HK-2 (cell line): Measurements from ENCODE around the gene CLN3.
"Not testable (repeated sequence)": the region's sequence is repeated elsewhere in the genome, so short reads cannot be mapped to it uniquely, and the experiment has no call there.

Experiments used
- DNase-seq: peaks from one replicate; pipeline ENCODE4 v3.0.0-alpha.2; 2018; ENCODE audit not compliant: unreplicated experiment

CLN3 gene

DNA sequence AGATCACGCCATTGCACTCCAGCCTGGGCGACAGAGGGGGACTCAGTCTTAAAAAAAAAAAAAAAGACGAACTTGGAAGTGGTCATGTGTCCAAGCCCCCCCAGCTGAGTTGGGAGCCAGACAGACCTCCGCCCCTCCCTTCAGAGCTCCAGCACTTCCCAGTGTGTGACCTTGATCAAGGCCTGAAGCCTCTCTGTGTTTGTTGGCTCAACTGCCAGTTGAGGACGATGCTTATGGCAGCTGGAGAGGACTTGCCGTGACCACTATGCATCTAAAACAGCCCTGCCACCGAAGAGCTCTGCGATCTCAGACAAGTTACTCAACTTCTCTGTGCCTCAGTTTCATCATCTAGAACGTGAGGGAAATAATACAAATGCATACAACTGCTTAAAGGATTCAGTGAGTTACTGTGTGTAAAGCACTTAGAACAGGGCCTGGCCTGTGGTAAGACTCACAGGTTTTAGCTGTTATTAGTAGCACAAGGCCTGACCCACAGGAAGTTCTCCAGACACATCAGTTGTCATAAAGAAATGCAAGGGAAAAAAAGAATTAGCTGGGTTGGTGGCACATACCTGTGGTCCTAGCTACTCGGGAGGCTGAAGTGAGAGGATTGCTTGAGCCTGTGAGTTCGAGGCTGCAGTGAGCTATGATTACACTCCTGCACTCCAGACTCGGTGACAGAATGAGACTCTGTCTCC lies 21.8 kb upstream of the CLN3 start:
- no peak for DNase-seq

DNA sequence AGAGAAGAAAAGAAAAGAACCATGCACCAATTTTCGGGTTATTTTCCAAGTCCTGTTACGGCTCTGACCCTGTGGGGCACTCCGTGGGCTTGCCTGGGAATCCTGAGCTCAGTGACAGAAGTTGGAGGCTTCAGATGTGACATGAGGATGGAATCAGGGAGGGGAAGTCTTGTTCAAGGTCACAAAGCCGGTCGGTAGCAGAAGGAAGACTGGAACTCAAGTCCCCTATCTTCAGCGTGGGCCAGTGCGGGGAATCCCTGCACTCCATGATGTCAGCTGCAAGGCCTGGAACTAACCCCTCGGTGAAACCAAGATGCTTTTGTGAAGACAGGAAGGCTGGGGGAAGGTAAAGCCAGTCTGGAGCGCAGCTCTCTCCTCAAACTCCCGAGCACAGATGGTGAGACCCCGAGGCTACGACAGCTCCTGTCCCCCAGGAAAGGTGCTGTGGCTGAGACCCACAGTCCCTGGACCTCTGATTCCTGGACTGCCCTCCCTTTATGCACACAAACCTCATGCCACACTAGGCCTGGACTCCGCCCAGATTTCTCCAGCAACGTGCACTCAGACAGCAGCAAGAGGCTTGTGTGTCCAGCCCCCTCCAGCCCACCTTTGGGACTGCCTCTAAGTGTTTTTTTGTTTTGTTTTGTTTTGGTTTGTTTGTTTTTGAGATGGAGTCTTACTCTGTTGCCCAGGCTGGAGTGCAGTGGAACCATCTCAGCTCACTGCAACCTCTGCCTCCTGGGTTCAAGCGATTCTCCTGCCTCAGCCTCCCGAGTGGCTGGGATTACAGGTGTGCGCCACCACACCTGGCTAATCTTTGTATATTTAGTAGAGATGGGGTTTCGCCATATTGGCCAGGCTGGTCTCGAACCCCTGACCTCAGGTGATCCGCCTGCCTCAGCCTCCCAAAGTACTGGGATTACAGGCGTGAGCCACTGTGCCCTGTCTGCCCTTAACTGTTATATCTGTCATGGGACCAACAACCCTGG lies 20.2 kb upstream of the CLN3 start:
- DNase-seq, result no peak

DNA sequence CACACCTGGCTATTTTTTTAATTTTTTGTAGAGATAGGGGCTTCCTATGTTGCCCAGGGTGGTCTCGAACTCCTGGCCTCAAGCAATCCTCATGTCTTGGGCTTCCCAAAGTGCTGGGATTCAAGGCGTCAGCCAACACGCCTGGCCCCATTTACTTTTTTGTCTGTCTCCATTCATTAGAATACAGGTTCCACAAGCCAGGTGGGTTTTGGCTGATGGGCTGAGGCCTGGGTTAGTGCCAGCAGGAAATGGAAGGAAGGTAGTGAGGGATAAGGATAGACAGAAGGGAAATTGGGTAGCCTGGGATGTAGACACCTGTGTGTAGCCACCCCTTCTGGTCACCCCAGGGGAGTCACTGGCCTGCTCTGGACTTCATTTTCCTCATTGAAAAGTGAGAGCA lies 19.2 kb upstream of the CLN3 start:
- DNase-seq, result no peak

DNA sequence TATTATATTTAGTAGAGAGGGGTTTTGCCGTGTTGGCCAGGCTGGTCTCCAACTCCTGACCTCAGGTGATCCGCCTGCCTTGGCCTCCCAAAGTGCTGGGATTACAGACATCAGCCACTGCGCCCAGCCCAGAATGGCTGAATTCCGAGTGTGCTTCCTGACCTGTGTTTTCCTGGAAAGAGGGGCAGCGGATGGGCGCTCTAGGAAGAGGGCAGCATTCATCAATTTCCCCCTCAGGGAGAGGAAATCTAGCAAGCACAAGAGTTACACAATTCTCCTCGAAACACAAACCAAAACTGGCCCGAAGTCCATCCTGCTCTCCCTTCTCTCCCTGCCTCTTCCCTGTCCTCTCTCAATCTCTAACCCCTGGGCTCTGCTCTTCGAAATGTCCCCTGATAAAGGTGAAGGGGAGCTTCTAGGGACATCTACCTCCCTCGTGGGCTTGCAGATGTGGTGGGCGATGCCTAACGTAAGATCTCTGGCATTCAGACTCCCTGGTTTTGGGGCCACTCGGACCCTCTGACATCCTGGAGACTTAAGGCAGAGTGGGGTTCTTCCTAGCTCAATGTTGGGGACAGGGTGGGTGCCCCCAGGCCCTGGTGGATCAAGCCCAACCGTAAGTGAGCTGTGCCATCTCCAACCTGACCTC lies 13.7 kb upstream of the CLN3 start:
- no peak for DNase-seq

DNA sequence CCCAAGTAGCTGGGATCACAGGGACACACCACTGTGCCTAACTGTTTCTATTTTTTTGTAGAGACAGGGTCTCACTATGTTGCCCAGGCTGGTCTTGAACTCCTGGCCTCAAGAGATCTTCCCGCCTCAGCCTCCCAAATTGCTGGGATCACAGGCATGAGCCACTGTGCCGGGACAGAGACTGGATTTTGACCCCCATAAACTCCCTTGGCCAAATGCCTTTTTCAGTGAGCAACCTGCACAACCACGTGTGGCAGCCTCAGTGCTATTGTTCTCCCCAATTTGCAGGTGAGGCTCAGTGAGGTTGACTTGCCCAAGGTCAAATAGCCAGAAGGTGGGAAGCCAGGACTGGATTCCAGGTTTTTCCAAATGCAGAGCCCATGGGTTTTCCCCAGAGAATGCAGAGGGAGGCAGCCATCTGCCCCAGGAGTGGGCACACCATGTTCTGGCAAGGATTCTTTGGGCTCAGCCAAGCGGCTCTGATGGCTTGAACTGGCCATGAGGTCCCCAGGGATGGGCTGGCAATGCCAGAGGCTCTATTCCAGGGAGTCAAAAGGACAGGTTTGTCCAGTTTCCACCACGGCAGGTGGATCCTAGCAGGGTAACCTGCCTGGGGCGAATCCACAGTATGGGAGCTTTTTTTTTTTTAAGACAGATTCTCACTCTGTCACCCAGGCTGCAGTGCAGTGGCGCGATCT lies 13.0 kb upstream of the CLN3 start:
- DNase-seq, result no peak

DNA sequence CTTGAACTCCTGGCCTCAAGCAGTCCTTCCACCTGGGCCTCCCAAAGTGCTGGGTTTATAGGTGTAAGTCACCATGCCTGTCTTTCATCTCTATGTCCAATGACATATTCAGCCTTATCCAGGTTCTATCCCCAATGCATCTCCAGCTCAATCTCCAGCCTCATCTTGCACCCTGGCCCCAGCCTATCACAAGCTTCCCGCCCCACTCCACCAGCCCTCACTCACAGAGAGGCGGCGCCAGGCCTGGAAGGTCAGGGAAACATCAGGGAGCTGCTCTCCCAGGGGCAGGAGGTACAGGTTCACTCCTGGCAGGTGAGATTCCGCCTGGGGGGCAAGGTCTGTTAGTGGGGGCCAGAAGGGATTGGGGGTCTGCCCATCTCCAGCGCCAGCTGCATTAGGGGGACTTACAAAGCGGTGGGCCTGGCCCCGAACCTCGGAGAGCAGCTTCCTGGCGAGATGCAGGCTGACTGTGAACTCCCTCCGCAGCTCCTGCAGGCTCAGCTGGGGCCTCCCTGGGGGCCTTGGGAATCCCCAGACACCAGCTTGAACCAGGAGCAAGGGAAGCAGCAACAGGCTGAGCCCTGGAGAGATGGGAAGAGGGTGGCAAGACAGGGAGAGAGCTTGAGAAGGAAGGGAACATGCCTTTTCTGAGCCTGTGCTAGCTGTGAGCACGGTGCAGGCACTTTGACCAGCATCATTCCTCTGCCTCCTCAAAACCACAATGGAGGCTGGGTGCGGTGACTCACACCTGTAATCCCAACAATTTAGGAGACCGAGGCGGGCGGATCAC lies 11.8 kb upstream of the CLN3 start:
- DNase-seq, result no peak

DNA sequence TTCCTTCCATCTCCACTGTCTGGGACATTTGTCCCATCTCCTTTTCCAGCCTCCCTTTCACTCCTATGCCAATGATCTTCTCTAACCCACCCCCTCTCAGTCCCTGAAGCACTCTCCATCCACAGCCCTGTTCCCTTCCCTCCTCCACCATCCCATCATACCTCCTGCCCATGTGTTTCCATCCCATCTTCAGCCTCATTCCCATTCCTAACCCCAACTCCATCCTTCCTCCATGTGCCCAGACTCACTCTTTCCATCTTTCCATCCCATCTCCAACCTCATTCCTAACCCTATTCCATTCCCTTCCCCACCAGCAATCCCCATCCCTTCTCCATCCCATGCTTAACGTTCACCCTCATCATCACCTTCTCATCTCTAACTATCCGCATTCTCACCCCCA lies 10.4 kb upstream of the CLN3 start:
- DNase-seq, result no peak

DNA sequence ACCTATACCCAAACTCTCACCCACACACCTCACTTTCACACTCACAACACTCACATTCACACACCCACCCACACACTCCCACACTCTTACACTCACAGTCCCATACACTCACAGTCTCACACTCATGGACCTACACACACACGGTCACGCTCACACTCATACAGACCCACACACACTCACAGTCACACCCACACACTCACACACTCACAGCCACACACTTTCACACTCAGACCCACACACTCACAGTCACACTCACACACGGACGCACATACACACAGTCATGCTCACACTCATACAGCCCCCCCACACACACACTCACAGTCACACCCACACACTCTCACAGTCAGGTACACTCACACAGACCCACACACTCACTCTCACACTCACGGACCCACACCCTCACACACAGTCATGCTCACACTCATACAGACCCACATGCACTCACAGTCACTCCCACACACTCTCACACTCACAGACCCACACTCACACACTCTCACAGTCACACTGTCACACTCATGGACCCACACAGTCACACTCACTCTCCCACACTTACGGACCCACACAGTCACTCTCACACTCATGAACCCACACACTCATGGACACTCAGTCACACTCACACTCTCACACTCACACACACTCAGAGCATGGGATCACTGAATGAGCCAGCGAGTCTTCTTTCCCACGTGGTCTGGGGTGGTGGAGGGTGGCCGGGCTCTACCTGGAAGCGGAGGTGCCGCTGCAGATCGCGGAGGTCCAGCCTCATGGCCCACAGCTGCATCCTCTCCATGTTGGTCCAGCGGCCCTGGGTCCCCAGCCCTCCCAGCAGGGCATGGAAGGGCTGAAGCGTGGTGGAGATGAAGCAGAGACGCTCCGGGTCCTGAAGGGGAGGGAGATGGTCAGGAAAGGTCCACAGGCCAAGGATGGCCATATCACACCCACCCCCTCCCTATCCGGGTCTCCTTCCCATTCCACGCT lies 9.7 kb upstream of the CLN3 start:
- no peak for DNase-seq

DNA sequence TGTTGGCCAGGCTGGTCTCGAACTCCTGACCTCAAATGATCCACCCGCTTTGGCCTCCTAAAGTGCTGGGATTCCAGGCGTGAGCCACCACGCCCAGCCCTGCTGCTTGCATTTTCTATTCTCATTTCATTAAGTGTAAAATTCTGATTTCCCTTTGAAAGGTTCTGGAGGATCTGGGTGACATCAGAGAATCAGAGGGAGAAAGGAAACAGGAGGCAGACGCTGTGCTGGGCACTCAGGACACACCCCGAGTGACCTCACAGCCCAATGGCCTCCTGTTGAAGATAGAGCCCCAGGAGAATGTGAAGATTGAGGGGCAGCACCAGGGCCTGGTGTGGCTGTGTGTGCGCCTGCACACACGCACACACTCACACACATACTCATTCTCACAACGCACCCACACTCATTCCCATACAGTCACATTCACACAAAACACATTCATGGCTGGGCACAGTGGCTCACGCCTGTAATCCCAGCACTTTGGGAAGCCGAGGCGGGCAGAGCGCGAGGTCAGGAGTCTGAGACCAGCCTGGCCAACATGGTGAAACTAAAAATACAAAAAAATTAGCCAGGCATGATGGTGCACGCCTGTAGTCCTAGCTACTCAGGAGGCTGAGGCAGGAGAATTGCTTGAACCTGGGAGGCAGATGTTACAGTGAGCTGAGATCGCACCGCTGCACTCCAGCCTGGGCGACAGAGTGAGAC lies 8.8 kb upstream of the CLN3 start:
- not testable (repeated sequence) for DNase-seq

DNA sequence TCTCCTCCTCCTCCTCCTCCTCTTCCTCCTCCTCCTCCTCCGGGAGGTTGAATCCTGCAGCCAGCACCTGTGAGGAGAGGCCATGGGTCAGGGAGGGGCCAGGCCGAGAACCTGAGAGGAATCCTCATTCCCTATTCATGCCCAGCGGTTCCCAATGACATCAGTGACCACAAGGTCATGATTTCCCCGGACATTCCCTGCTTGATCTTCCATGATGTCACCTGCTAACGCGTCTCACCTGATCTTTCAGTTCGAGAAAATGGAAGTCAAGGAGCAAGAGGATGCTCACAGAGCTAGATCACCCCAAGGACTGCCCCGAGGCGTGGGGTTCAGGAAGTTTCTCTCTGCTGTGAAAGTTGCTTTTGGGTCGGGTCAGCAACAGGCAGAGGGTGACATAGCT lies 8.0 kb upstream of the CLN3 start:
- peak; percentile 38 for DNase-seq

DNA sequence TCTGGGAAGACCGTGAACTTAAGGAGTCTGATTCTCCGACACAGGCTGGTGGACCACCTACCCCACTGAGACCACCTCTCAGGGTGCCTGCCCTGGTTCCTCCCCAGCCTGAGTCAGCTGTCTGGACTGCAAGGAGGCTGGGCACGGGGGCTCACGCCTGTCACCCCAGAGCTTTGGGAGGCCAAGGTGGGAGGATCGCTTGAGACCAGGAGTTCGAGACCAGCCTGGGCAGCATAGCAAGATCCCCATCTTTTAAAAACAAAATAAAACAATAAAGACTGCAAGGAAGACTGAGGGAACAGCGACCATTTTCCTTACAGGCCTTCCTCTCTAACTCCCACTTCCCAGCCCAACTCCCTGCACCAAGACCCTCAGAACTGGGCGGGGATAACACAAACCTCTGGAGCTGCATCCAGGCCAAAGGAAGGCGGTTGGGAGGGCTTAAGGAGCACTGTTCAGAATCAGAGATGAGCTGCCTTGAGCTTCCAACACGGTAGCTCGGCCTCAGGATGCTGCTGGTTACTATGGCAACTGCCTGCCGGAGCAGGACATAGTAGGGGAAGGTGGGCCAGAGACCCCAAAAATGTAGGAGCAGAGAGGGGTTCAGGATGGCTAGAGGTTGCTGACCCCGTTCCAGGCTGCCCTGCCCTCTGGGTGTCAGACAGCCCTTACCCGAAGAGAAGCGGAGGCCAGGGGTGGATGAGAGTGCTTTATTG lies 7.0 kb upstream of the CLN3 start:
- no peak for DNase-seq

DNA sequence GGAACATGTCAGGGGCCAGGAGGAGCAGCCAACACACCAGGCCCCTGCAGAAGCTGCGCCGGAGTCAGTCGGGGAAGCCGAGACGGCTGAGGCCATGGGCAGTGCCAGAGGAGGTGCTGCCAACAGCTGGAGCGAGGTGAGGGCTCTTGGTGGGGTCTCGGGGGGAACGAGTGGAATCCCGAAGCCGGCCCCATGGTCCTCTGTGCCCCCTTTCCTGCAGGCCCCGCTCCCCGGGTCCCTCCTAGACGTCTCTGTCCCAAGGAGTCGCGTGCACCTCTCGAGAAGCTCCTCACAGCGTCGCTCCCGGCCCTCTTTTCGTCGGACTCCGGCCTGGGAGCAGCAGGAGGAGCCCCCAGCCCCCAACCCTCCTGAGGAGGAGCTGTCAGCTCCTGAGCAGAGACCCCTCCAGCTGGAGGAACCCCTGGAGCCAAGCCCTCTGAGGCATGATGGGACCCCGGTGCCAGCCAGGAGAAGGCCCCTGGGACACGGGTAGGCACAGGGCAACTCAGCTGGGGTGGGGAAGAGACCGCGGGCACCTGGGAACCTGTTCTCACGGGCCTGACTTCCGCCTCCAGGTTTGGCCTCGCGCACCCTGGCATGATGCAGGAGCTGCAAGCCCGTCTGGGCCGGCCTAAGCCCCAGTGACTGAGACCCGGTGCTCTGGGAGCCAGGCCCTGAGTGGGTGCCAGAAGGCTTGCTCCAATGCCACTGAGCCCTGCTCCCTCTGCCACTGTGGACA lies 6.2 kb upstream of the CLN3 start:
- no peak for DNase-seq

DNA sequence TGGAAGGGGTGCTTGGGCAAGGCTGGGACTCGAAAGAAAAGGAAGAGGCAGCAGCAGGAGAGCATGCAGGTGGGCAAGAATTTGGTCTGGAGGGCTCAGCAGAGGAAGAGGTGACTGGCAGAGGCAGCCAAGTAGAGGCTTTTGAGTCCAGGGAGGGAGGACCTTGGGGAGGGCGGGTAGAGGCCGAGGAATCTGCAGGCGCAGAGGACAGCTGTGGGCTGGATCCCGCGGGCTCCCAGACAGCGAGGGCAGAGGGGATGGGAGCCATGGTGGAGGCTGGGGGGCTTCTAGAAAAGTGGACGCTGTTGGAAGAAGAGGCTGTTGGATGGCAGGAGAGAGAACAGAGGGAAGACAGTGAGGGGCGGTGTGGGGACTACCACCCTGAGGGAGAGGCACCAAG lies 5.5 kb upstream of the CLN3 start:
- DNase-seq, result no peak

DNA sequence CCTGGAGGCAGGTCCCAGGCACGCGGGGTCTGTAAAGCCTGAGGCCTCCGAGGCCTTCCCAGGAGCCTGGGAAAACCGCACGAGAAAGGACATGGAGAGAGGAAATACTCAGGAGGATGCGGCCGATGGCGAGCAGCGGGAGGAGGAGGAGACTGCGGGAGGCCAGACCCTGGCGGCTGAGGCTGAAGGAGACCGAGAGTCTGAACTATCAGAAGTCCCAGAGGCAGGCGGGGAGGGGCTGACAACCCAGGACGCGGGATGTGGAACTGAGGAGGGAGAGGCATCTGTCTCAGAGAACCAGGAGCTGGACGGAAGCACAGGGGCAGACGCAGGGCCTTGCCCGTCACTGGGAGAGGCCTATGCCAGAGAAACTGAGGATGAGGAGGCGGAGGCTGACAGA lies 5.0 kb upstream of the CLN3 start:
- DNase-seq, result no peak

DNA sequence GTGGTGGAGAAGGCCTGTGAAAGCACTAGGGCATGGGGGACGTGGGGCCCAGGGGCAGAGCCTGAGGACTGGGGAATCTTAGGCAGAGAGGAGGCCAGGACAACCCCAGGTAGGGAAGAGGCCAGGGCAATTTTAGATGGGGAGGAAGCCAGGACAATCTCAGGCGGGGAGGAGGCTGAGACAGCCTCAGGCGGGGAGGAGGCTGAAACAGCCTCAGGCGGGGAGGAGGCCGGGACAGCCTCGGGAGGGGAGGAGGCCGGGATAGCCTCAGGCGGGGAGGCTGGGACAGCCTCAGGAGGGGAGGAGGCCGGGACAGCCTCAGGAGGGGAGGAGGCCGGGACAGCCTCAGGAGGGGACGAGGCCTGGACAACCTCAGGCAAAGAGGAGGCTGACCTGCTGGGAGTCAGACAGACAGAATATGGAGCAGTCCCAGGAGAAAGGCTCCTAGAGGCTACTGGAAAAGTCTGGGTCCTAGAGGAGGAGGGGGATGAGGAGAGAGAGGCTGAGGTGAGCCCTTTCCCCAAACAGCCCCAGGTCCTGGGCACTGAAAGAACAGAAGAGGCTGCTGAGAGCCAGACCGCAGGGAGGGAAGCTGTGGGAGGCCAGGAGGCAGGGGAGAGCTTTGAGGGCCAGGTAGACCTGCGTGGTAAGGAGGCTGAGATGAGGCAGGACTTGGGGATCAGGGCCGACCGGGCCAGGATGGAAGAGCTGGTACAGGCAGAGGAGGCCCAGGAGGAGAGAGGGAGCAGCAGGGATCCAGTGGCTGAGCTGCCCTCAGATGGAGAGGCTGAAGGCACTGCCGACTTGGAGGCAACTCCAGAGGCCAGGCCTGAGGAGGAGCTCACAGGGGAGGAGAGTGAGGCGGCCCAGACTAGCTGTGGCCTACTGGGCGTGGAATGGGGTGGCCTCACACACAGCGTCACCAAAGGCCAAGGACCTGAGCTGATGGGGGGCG lies 4.2 kb upstream of the CLN3 start:
- no peak for DNase-seq

DNA sequence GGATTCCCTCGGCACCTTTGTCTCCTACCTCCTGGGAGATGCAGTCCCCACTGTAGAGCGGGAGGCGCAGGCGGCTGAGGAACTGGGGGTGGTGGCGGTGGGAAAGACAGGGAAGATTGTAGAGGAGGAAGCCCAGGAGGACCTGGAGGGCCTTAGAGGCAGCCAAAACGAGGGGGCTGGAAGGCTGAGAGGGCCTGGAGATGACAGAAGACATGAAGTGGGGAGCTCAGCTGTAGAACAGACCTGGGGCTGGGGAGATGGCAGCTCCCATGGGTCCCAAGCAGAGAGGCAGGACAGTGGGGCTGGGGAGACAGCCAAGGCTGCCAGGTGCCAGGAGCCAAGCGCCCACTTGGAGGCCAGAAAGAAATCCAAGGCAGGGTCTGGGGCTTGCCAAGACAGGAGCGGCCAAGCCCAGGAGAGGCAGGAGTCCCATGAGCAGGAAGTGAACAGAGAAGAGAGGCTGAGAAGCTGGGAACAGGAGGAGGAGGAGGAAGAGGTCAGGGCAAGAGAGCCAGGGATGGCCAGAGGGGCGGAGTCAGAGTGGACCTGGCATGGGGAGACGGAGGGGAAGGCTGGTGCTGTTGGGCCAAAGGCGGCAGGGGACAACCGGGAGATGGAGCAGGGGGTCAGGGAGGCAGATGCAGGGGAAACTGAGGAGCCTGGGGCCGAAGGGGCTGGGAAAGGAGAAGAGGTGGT lies 3.4 kb upstream of the CLN3 start:
- DNase-seq, result no peak
